Adrenal gland (tissue), 5 donors: Measurements from ENCODE around the gene CDK6.

Source experiments
- POLR2A ChIP-seq, 2 donors: fragments of 450-650 bp; IDR thresholded peaks; one replicate each; pipeline ENCODE4 v1.6.1; 2017; ENCODE audit warnings: antibody characterized with exemption in 2 of 2, mild to moderate bottlenecking in 2 of 2, moderate library complexity in 1 of 2
- TF ChIP-seq, protein P1 (sequence below), 6 experiments: fragments of 450-650 bp in 4 of 6; fragments of 200-600 bp in 2 of 6; sonication (generic) in 1 of 6; IDR thresholded peaks; 1 replicate in 5 of 6; 2 replicates in 1 of 6; pipeline versions ENCODE4 v1.5.1 to v1.8.0; 2016 to 2021; ENCODE audit warnings: antibody characterized with exemption in 6 of 6, mild to moderate bottlenecking in 2 of 6, moderate library complexity in 1 of 6
- donor health status: DM: no; HTN: no; CAD: no.

DNA sequence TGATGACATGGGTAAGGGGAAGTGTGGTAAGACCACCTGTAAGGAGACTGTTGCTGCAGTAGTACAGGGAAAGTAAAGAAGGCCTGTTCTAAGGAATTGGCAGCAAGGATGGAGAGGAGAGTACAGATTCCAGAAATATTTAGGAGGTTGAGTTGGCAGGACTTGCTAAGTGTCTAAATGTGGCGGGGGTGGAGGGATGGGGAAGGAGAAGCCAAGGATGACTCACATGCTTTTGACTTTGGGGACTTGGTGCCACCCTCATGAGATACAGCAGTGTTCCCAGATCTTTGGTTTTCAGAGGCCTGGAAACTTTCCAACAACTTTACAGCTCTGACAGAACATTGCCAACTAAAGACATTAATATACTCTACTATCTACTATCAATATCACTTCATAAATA is 45.4 kb downstream of the CDK6 start:
- TF ChIP-seq, protein P1, sequence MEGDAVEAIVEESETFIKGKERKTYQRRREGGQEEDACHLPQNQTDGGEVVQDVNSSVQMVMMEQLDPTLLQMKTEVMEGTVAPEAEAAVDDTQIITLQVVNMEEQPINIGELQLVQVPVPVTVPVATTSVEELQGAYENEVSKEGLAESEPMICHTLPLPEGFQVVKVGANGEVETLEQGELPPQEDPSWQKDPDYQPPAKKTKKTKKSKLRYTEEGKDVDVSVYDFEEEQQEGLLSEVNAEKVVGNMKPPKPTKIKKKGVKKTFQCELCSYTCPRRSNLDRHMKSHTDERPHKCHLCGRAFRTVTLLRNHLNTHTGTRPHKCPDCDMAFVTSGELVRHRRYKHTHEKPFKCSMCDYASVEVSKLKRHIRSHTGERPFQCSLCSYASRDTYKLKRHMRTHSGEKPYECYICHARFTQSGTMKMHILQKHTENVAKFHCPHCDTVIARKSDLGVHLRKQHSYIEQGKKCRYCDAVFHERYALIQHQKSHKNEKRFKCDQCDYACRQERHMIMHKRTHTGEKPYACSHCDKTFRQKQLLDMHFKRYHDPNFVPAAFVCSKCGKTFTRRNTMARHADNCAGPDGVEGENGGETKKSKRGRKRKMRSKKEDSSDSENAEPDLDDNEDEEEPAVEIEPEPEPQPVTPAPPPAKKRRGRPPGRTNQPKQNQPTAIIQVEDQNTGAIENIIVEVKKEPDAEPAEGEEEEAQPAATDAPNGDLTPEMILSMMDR (IDR thresholded peaks at IDR 0.05): no peak
- no peak for TF ChIP-seq POLR2A (IDR thresholded peaks at IDR 0.05)
